ENCODE results near the gene SLC2A11. TPM values are rescaled to one million over a fixed set of nuclear protein-coding genes. Genes with fewer than 3 reads are reported as not detected.

SLC2A11 gene
- total RNA-seq, 2 experiments from 2014 or later: 5.2 to 5.9 TPM

DNA sequence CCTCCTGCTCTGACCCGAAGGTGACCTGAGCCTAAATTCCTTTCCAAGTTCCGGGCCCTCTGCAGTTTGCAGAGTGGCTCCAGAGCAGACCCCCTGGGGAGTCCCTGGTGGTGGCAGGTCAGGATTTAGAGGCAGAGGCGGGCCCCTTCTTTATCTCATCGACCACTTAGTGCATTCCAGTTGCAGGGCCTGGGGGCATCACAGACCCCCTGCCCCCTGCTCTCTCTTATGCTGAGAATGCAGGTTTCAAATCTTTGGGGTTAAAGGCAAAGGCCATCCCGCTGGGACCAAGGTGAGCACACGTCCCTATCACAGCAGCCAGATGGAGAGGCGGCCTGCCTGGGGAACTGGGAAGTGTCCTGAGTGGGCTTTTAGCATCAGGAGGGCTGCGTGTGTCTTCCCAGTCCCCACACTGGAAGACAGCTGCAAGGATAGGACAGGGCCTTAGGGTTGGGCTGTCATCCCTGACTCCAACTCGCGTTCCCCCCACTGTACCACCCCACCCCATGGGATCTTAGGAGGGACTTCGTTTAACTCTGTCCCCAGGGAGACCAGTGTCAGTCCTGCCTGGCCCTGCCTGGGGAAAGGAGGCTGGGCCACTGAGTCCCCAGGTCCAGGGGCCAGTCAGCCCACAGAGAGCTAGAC lies 30.2 kb upstream of the SLC2A11 start:
- Mint-ChIP-seq H3K36me3 (peaks cover 19% of the 10 kb centered on the region), H3K27ac (no peak overlapping the region), H3K4me3 (no peak overlapping the region)

GRCh38 chr22:23828800-23829680 lies 28.6 kb upstream of the SLC2A11 start:
- no peaks in the 10 kb centered on the region for H3K4me1 Mint-ChIP-seq
- no peak overlapping the region for H3K4me3 Mint-ChIP-seq
- DNase-seq: no peak
- no peaks in the 10 kb centered on the region for H3K9me3 Mint-ChIP-seq
- H3K27me3 Mint-ChIP-seq: no peaks in the 10 kb centered on the region
- H3K36me3 Mint-ChIP-seq: peaks cover 14% of the 10 kb centered on the region
- H3K27ac Mint-ChIP-seq: no peak overlapping the region

More for the DNA sequence above, 30.2 kb upstream of the SLC2A11 start:
- Mint-ChIP-seq H3K4me1 (no peaks in the 10 kb centered on the region), H3K9me3 (no peaks in the 10 kb centered on the region), H3K27me3 (no peaks in the 10 kb centered on the region)
- DNase-seq: no peak

- no peaks in the 10 kb centered on the region for H3K9me3 Mint-ChIP-seq
- no peaks in the 10 kb centered on the region for H3K4me1 Mint-ChIP-seq
- H3K27ac Mint-ChIP-seq: no peak overlapping the region
- H3K4me3 Mint-ChIP-seq: no peak overlapping the region
- peaks cover 12% of the 10 kb centered on the region for H3K36me3 Mint-ChIP-seq
- no peaks in the 10 kb centered on the region for H3K27me3 Mint-ChIP-seq
- DNase-seq: no peak
Observed at GRCh38 chr22:23829845-23830372, 27.8 kb upstream of the SLC2A11 start.

DNA sequence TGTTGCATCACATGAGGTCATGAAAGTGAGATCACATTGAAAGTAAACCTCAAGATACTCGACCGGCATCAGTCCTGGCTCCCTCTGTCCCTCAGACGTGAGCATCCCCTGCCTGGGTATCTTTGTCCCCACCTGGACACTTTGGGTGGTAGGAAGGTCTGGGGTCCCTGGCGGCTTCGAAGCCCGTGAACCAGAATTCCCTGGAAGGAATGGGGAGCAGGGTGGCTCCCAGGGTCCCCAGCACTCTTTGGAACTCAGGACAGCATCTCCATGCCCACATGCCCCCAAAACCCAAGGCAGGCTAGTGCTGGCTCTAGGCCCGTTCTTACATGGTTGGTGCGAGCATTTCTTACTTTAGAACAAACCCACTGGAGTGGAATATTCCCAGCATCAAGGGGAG lies 26.4 kb upstream of the SLC2A11 start:
- Mint-ChIP-seq H3K27me3 (no peaks in the 10 kb centered on the region), H3K4me1 (no peaks in the 10 kb centered on the region), H3K4me3 (no peak overlapping the region), H3K36me3 (peaks cover 7% of the 10 kb centered on the region), H3K9me3 (no peaks in the 10 kb centered on the region), H3K27ac (no peak overlapping the region)
- no peak for DNase-seq

- H3K27me3 Mint-ChIP-seq: no peaks in the 10 kb centered on the region
- H3K9me3 Mint-ChIP-seq: no peaks in the 10 kb centered on the region
- peaks cover 4% of the 10 kb centered on the region for H3K36me3 Mint-ChIP-seq
- no peak overlapping the region for H3K27ac Mint-ChIP-seq
- DNase-seq: no peak
- no peaks in the 10 kb centered on the region for H3K4me1 Mint-ChIP-seq
- no peak overlapping the region for H3K4me3 Mint-ChIP-seq
Observed at GRCh38 chr22:23831781-23832180, 25.9 kb upstream of the SLC2A11 start.

DNA sequence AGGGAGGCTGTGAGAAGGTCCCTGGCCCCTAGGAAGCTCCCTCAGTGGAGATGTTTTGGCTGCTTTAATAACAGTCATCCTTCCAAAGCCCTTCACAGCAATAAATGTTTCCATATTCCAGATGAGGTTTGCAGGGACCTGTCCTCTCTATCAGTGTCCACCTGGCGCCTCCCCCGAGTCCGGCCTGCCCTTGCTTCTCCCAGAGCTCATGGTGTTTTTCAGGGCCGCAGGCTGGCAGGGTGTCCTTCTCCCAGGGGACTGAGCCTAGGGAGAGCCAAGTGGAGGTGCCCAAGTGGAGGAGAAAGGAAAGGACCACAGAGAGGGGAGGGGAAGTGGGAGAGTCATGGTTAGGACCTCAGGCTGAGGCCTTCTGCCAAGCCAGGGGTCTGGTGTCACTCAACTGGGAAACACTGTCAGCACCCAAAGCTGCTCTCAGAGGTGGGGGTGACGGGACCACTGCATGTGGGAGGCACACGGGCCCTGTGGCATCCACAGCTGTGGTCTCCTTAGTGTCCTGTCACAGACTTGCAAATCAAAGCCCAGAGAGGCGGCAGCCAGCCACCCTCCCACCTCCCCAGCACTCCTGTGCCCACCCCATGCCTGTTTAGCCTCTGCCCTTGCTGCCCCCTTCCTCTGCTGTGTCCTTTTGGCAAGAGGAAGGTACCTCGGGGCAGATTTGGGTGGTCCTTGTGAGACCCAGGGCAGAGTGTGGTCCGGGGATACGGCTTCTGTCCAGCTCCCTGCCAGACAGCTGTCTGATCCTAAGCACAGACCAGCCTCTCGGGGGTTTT lies 25.3 kb upstream of the SLC2A11 start:
- no peak overlapping the region for H3K27ac Mint-ChIP-seq
- no peak for DNase-seq
- H3K4me1 Mint-ChIP-seq: peaks cover 2% of the 10 kb centered on the region
- no peak overlapping the region for H3K4me3 Mint-ChIP-seq
- H3K27me3 Mint-ChIP-seq: no peaks in the 10 kb centered on the region
- H3K9me3 Mint-ChIP-seq: no peaks in the 10 kb centered on the region
- peaks cover 4% of the 10 kb centered on the region for H3K36me3 Mint-ChIP-seq

DNA sequence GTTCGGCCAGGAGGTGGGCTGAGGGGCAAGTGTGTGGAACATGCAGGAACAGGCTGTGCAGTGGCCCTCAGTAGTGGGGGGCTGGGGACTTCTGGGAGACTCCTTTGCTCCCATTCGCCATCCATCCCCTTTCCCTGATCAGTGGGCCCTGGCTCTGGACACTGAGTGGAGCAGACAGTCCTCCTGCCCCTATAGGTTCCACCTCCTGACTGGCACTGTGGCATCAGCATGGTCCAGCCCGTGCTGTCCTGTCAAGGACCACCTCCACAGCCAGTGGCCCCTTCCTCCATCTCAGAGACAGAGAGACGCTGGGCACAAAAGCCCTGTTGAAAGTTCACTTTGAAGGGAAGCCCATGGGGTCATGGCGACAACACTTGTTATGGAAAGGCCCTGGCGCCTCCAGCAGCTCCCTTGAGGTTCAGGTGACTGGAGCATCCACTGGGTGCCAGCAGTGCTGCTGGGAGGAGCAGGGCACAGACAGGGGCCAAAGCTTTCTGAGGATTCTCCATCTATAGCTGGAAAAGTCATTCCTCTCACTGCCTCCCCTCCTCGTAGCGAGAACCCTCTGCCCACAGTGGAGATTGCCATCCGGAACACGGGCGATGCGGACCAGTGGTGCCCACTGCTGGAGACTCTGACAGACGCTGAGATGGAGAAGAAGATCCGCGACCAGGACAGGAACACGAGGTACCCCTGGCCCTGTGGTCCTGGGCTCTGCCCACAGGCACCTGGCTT lies 24.5 kb upstream of the SLC2A11 start:
- no peak overlapping the region for H3K4me3 Mint-ChIP-seq
- no peaks in the 10 kb centered on the region for H3K27me3 Mint-ChIP-seq
- H3K27ac Mint-ChIP-seq: no peak overlapping the region
- peaks cover 6% of the 10 kb centered on the region for H3K4me1 Mint-ChIP-seq
- H3K9me3 Mint-ChIP-seq: no peaks in the 10 kb centered on the region
- no peak for DNase-seq
- H3K36me3 Mint-ChIP-seq: peaks cover 4% of the 10 kb centered on the region

DNA sequence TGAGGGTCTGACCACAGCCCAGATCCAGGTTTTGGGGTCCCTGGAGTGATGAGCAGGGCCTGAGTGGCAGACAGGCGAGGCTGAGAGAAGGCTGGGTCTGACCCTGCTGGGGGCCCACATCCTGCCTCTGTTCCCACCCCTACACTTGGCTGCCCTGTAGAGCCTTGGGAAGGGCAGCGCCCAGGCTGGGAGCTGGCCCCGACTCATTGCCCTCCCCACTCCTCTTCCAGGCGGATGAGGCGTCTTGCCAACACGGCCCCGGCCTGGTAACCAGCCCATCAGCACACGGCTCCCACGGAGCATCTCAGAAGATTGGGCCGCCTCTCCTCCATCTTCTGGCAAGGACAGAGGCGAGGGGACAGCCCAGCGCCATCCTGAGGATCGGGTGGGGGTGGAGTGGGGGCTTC lies 23.8 kb upstream of the SLC2A11 start:
- DNase-seq: no peak
- Mint-ChIP-seq H3K4me3 (no peak overlapping the region), H3K36me3 (peaks cover 4% of the 10 kb centered on the region), H3K9me3 (no peaks in the 10 kb centered on the region), H3K27me3 (peaks cover under 1% of the 10 kb centered on the region), H3K27ac (no peak overlapping the region), H3K4me1 (peaks cover 10% of the 10 kb centered on the region)

- Mint-ChIP-seq H3K27me3 (peaks cover 4% of the 10 kb centered on the region), H3K27ac (no peak overlapping the region), H3K4me3 (no peak overlapping the region), H3K4me1 (peaks cover 14% of the 10 kb centered on the region), H3K9me3 (no peaks in the 10 kb centered on the region), H3K36me3 (peaks cover 6% of the 10 kb centered on the region)
- DNase-seq: no peak
Observed at GRCh38 chr22:23834406-23834792, 23.3 kb upstream of the SLC2A11 start.

- Mint-ChIP-seq H3K36me3 (peaks cover 6% of the 10 kb centered on the region), H3K9me3 (no peaks in the 10 kb centered on the region), H3K4me3 (no peak overlapping the region), H3K27ac (no peak overlapping the region), H3K4me1 (peaks cover 17% of the 10 kb centered on the region), H3K27me3 (peaks cover 6% of the 10 kb centered on the region)
- no peak for DNase-seq
Observed at GRCh38 chr22:23834793-23835483, 22.7 kb upstream of the SLC2A11 start.

- peaks cover 9% of the 10 kb centered on the region for H3K27me3 Mint-ChIP-seq
- no peaks in the 10 kb centered on the region for H3K9me3 Mint-ChIP-seq
- peaks cover 17% of the 10 kb centered on the region for H3K4me1 Mint-ChIP-seq
- peaks cover 4% of the 10 kb centered on the region for H3K36me3 Mint-ChIP-seq
- no peak overlapping the region for H3K27ac Mint-ChIP-seq
- no peak overlapping the region for H3K4me3 Mint-ChIP-seq
- DNase-seq: no peak
Observed at GRCh38 chr22:23835484-23836144, 22.1 kb upstream of the SLC2A11 start.

GRCh38 chr22:23836281-23836680 lies 21.4 kb upstream of the SLC2A11 start:
- Mint-ChIP-seq H3K27me3 (peaks cover 11% of the 10 kb centered on the region), H3K9me3 (no peaks in the 10 kb centered on the region), H3K4me3 (no peak overlapping the region), H3K36me3 (peaks cover 2% of the 10 kb centered on the region), H3K27ac (no peak overlapping the region), H3K4me1 (peaks cover 17% of the 10 kb centered on the region)
- no peak for DNase-seq

- Mint-ChIP-seq H3K27me3 (peaks cover 11% of the 10 kb centered on the region), H3K4me3 (no peak overlapping the region)
- DNase-seq: no peak
Observed at GRCh38 chr22:23836692-23837495, 20.8 kb upstream of the SLC2A11 start.

More at GRCh38 chr22:23836692-23837495, 20.8 kb upstream of the SLC2A11 start:
- H3K4me1 Mint-ChIP-seq: peaks cover 17% of the 10 kb centered on the region
- peaks cover 2% of the 10 kb centered on the region for H3K36me3 Mint-ChIP-seq
- no peak overlapping the region for H3K27ac Mint-ChIP-seq
- H3K9me3 Mint-ChIP-seq: no peaks in the 10 kb centered on the region
